8988T (cell line): ENCODE data around the gene MYO7B.
A peak's percentile ranks its signal among the peaks of the same experiment; 100 is the strongest.
"Not testable (repeated sequence)": the region's sequence is repeated elsewhere in the genome, so short reads cannot be mapped to it uniquely, and the experiment has no call there.

Experiments
- DNase-seq: peaks from one replicate; pipeline ENCODE4 v3.0.0; 2011

MYO7B gene

DNA sequence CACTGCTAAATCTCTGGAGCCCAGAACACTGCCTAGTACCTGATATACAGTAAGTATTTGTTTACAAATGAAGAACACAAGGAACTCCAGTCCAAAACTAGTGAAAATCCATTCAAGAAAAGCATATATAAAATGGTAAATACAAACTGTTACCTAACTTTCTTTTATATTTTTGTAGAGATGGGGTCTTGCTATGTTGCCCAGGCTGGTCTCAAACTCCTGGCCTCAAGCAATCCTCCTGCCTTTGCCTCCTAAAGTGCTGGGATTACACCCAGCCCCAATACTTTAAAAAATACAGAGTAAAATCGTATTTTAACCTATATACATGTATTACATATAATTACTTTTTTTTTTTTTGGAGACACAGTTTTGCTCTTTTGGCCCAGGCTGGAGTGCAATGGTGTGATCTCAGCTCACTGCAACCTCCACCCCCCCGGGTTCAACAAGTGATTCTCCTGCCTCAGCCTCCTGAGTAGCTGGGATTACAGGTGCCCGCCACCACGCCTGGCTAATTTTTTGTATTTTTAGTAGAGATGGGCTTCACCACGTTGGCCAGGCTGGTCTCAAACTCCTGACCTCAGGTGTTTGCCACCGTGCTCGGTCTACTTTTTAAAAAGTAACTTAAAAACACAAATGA, 11.2 kb upstream of the MYO7B start:
- DNase-seq, result not testable (repeated sequence)

DNA sequence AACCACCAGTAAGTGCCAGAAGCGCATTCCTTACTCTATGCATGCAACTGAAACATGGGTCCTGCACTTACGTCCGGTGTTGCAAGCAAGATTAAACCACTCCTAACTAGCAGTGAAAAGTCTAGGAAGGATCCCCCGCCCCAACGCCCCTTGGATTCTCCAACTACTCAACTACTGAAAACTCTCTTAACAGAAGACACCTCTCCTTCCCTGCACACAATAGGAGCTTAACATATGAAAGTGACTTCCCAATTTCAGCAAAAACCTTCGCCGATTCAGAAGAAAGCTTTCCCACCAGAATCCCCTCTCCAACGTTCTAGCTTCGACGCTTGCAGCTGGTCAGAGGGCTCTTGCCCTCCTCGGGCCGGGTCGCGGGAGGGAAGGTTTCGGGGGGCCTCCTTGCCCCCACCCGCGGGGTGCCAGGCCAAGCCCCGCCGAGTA, 9.8 kb upstream of the MYO7B start:
- DNase-seq, result no peak

DNA sequence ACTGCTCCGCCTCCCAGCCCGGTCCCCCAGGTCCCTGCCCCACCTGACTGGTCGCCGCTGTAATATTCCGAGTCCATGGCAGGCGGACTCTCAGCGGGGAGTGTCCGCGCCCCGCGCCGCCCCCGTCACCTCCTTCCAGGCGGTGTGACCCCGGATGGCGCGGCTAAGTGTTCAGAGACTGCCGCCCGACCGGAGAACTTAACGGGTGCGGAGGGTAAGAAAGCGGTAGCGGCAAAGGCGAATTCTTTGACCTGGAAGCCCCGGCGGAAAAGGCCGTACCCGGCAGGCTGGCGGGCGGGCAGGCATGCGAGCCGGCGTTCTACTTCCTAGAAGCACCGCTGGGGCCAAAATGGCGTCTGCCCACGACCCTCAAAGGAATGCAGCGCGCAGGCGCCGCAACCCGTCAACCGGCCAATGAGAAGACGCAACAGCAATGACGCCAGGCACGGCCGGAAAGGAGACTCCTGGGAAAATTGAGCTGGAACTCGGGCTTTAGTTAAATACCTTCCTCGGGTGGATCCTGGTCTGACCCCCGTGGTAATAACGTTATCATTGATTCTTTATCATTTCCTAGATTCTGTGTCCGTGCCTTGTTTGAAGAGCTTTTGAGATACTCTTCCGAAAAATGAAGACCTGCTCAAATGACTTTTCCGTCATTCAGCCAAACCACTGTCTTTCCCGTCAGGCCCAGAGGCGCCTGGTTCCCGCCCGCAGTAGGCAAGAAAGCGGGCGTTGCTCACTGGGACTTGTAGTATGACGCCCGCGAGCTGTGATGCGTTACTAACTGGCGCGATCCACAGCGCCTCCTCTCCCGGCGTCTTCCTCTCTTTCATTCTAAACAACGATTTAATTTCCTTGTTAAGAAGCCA, 9.1 kb upstream of the MYO7B start, which contains the start of gene IWS1:
IWS1 (minus strand) TSS at position 358 of the 869 bp plus-strand sequence; CDS start at position 77, 281 bp downstream.
- DNase-seq, result peak; percentile 72

DNA sequence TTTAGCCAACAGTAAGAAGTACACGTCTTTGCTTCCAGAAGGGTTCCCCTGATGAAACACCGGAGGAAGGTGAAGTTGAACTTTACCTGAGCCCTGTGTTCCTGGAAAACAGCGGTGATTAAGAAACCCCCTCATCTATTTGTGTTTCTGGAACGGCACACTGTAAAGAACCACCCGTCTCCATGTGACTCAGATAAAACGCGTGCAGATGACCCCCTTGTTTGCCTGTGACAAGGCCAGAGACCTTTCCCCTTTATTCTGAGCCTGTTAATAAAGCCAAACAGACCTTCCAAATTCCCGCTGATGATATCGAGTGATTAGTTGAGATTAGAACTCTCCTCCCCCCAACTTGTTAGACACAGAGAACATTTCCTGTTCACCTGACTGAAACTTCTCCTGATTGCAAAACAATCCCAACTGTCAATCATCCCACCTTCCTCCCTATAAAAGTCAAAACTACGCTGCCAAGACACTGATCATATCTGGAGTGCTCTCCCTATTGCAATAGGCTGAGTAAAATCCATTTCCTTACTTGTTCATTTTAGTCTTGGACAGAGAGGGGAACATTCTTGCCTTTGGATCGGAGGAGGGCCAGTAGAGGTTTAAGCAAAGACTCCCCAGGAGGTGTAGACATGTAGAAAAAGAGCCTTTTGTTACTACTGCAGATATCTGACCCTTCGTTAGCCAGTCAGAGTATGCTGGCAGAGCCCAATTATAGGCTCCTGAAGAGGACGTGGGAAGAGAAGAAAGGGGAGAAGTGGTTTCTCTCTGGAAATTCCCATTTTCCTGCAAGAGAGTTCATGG, 8.3 kb upstream of the MYO7B start:
- no peak for DNase-seq

DNA sequence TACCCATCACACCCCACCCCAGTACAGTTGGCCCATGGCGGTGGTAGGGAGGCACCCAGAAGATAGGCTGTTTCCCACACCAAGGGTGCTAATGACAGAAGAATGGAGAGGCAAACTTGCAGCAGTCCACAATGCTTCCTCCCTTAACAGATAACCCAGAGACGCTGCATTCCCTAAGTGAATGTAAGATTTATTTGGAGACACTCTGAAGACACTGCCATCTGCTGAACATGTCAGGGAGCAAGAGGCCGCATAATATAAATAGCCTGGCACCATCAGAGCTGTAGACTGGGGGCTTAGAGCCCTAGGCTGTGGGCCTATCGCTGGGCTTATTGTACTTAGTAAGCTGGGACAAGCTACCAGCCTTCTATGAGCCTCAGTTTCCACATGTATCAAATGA, 7.0 kb upstream of the MYO7B start:
- DNase-seq, result no peak

DNA sequence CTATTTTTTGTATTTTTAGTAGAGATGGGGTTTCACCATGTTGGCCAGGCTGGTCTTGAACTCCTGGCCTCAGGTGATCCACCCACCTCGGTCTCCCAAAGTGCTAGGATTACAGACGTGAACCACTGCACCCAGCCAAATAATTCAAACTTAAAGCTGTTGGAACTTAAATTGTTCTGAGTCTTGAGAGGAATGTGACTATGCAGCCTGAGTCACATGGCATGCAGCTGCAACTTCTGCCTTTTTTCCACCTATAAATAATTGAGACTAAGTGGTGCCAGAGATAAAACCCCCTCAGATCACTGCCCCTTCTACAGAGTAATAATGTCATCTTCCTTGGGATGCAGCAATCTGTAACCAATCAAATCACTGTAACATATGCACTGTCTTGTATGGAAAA, 6.1 kb upstream of the MYO7B start:
- DNase-seq, result not testable (repeated sequence)

DNA sequence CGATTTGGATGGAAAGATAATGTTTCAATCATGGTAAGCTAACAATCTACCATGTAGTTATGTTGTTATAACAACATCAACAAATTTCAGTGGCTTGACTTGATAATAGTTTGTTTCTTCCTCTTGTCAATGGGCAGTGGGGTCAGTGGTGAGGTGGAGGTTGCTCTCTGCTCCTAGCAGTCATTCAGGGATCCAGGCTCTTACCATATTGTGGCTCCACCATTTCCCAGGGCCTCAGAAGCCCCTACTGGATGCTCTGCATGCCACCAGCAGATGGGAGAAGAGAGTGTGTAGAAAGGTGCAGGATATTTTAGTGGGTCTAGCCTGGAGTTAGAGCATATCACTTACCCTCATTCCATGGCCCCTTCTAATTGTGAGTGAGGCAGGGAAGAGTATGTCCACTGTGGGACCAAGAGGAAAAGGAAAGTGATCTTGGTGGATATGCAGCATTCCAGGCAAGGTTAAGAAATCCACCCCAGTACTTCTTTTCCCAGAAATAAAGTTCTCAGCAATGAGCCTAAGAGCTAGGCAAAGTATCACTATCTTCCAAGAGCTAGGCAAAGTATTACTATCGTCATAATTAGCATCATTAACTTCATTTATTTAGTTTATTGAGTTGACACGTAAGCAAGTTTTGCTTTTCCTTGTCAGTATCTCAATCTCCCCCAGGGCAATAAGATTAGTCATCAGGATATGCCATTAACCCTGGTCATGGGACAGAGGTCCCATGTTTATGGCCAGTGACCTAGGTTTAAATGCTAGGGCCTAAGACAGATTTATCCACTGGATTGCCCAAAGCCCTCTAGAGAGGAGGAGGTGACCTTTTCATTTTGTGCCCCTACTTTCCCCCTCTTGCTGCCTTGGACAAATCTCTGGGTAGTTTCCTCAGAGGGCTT, 5.0 kb upstream of the MYO7B start:
- DNase-seq, result no peak

DNA sequence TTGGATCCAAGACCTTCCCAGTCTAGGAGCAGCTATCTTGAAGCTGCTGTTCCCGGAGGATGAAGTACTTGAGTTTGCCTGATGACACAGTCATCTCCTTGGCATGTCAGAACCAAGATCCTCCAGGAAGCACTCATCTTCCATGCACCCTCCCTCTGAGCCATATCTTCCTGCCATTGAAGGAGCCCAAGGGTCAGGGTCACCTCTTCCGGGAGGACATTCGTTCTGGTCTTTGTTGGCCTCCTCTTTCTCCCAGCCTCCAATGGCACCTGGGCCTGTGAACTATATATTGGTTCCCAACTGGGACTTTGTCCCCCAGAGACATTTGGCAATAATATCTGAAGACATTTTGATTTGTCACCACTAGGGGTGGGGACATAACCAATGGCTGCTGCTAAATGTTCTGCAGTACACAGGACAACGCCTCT, 4.2 kb upstream of the MYO7B start:
- DNase-seq, result no peak

DNA sequence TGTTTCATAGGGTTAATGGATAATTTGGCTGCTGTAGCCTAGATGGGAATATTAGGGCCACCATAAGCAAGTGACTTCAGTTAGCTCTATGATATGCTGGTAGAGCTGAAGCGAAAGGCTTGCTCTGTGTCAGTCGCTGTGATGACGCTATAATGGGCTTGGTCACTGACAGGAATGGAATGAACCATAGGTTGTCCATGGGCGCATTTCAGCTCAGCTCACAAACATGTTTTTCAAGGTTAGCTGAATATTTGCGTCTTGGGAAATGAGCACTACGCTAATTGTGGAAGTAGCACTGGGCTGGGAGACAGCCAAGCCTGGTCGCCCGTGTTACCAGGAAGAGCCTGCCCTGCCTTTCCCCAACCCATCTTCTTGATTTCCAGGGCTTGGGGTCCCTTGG, 3.2 kb upstream of the MYO7B start:
- no peak for DNase-seq

DNA sequence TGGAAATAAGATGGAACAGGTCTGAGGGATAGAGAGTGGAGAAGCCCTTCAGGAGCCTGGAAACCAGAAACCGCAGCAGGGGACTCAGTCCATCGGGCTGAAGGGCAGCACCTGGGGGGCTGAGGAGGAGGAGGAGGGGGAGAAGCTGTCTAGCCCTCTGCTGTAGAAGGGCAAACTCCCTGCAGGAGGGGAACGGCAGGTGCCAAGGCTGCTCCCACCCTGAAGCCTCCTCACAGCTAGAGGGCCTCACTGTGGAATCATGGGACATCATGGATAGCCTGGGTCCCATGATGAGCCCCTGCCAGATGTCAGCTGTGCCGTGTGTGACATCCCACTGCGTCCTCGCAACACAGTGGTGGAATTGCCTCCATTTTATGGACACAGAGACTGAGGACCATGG, 435 bp downstream of the MYO7B start:
- no peak for DNase-seq

DNA sequence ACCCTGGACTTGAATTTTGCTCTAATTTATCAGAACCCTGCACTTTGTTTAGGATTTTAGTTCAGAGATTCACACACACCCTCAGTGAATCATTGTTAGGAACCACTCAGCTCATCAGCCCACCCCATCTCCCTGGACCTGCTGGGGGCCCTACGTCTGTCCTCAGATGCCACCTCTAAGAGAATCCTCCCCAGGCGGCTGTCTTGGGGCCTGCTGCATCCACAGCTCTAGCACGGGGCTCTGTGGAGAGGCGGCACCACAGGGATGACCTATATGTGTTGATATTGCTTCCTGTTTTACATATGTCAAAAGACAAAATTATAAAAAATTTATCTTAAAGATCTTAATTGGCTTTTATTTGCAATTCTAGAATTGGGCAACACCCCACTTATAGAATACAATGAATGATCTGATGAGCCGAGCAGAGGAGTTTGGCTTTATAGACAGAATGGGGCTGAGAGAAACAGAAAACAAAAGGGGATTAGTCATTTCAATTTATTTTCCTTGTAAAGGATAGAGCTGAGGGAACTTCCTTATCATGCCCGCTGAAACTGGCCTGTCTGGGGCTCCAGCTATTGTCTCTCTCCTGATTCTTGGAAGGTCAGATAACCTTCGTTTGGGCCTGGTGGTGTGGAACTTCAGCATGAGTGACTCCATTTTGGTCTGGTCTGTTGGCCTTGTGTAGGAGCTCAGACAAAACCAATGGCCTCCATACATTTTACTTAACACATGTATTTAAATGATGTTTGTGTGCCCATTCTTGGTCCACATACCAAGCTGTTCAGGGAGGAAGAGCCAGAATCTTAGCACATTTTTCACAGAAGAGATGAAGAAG, 1.4 kb downstream of the MYO7B start:
- DNase-seq, result no peak

DNA sequence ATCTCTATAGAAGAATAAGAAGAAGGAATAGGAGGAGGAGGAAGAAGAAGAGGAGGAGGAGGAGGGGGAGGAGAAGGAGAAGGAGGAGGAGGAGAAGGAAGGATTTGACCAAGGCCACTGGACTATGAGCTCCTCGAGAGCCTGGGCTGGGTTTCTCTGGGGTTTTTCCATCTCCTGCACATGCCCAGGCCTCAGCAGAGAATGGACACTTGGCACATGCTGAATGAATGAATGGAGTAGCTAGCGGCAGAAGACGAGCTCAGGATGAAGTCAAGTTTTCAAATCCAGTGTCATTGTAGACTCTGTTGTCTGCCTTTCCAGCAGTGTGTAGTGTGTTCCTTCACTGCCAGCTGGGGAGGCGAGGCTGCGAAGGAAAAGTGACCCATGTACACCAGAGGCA, 2.2 kb downstream of the MYO7B start:
- DNase-seq, result no peak

DNA sequence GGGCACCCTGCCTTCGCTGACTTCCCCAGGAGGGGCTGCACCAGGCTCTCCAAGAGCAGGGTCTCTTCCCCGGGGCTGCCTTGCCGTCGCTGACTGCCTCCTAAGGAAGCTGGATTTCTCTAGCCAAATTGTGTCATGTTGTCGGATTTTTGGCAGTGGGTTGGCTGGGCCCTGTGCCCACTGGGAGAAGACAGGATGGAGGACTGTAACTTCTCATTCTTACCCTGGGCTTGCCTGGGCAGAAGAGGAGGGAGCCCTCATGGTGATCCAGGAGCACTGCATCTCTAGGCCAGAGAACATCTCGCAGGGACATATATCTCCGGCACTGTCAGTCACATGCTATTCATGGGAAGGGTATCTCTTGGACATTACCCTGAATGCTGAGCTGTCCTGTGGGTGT, 6.3 kb downstream of the MYO7B start:
- DNase-seq, result no peak

DNA sequence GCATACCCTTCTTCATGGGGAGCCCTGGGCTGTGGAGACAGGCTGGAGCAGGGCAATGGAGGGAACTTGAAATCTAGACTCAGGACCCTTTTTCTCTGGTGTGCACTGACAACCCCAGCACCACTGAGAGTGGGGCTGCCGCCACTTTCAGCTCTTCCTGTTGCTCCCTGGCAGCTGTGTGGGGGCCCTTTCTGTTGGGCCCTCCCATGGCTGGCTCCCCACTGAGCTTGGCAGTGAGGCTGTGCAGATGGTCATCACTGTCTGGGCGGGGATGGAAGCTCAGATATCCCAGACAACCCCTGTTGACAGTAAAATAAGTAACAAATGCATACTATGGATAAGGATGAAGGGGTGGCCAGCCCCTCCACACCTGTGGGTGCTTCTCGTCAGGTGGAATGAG, 6.7 kb downstream of the MYO7B start:
- DNase-seq, result no peak

DNA sequence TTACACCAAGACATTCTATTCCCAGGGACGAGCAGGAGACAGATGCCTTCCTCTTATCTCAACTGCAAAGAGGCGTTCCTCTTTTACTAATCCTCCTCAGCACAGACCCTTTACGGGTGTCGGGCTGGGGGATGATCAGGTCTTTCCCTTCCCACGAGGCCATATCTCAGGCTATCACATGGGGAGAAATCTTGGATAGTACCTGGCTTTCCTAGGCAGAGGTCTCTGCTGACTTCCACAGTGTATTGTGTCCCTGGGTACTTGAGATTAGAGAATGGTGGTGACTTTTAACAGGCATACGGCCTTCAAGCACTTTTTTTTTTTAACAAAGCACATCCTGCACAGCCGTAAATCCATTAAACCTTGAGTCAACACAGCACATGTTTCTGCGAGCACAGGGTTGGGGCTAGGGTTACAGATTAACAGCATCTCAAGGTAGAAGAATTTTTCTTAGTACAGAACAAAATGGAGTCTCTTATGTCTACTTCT, 7.6 kb downstream of the MYO7B start:
- not testable (repeated sequence) for DNase-seq

DNA sequence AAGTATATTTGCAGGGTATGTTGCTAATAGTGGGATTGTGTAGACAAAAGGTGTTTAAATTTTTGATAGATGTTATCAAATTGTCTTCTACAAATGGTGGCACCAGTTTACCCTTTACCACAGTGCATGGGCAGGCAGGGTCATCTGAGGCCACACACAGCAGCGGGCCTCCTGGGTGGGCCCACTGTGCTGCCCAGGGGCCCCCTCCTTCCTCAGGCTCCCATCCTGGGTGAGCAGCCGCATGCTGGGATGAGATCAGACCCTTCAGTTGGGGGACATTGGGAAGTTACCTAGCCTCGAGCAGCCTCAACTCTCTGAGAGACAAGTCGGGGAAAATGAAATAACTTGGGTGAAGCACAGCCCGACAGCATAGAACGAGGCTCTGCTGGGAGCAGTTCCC, 9.7 kb downstream of the MYO7B start:
- no peak for DNase-seq

DNA sequence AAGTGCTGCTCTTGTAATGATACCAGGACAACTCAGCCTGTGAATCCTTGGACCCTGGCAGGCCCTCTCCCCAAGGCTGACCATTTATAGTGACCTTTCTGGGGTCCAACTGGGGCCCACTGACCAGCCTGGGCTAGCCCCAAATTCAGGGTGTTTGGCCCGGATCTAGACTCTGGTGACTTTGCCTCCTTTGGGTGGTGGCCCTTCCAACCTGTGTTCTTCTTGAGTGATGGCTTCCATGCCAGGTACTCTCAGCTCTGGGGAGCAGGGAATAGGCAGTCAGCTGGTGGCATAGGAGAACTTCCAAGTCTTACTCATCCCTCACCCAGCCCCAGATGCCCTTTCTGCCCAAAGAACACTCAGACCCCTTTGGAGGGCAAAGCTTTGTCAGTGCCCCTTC, 10.3 kb downstream of the MYO7B start:
- no peak for DNase-seq

DNA sequence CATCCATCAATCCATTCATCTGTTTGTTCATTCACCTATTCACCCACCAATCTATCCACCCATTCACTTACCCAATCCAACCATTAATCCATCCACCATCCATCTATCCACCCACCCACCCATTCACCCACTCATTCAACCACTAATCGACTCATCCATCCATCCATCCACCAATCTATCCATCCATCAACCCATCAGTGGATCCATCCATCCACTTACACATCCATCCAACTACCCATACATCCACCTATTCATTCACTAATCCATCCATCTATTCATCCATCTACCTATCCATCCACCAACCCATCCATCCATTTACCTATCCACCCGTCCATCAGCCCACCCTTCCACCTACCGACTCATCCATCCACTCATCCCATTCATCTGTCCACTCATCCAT, 11.3 kb downstream of the MYO7B start:
- no peak for DNase-seq

DNA sequence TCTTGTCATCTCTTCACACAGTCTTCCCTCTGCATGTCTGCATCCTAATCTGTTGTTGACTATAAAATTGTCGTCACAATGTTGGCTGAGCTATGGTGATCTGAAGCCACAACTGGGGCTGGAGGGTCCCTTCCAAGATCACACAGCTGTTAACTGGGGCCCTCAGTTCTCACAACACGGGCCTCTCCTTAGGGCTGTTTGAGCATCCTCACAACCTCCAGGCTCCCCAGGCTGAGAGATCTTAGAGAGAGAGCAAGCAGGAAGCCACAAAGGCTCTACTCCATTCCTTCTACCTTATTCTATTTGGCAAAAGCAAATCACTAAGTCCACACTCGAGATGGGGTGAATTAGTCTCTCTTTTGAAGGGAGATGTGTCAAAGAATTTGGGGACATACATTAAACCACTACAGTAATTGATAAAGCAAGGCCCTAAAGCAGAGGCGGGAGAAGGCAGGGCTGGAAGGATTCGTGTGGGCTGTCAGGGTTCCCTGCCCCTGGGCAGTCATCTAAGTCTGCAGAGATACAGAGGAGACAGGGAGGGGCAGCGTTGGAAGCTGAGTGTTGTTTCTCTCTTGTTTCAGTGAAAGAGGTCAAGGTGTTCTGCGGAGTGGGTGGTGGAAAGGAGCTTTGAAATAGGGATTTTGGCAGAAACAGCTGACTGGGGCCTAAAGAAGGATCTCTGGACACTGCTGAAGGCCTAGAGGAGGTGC, 15.9 kb downstream of the MYO7B start:
- no peak for DNase-seq

DNA sequence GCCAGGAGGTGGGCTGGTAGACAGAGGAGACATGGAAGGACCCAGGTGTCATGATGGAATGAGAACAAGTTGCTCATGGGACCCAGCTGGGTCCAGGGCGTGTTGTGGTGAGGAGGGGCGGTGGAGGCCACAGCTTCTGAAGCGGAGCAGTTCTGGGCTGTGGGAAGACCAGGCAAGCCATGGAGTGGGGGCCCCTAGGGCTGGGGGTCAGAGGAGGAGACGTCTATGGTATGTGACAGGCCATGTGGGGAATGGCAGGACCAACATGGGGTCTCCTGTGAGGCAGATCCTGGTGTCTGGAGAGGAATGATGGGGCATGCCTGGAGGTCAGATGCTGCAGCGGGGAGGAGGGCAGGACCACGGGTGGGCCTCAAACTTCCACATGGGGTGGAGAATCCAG, 16.9 kb downstream of the MYO7B start:
- no peak for DNase-seq

DNA sequence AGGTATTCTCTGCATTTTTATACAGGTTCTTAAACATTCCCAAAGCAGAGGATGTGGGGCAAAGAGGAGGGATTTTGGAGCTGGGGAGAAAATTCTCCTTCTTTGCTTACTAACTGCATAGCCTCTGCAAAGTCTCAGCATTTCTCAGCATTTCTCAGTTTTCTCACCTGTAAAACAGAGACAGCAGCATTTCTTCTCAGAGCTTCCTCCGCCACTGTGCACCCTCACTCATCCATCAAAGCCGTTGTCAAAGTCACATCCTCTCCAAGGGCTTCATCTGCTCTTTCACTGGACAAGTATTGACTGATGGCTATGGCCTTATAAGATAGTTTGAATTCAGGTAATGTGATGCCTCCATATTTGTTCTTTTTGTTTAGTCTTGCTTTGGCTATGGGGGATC, 17.4 kb downstream of the MYO7B start:
- DNase-seq, result no peak
